ENCODE data around the gene CMBL. TPM values are rescaled to one million over a fixed set of nuclear protein-coding genes. Genes with fewer than 3 reads are reported as not detected.
A peak's percentile ranks its signal among the peaks of the same experiment; 100 is the strongest.
"Not testable (repeated sequence)": the region's sequence is repeated elsewhere in the genome, so short reads cannot be mapped to it uniquely, and the experiment has no call there.

The CMBL gene
- total RNA-seq, 1 experiment from 2014 or later: 11.4 TPM

- DNase-seq (ENCODE audit: low read depth): no peak
Measured at GRCh38 chr5:10257870-10258269, 49.8 kb downstream of the CMBL start.

GRCh38 chr5:10254686-10255085, 53.0 kb downstream of the CMBL start:
- no peak for DNase-seq (ENCODE audit: low read depth)

GRCh38 chr5:10253390-10253789, 54.3 kb downstream of the CMBL start:
- DNase-seq (ENCODE audit: low read depth): no peak

GRCh38 chr5:10251405-10251804, 56.3 kb downstream of the CMBL start:
- no peak for DNase-seq (ENCODE audit: low read depth)

GRCh38 chr5:10250806-10251276, 56.9 kb downstream of the CMBL start:
- peak; percentile 42 for DNase-seq (ENCODE audit: low read depth)

- peak; percentile 98 for DNase-seq (ENCODE audit: low read depth)
Measured at GRCh38 chr5:10249948-10250805, 57.5 kb downstream of the CMBL start, which contains the start of gene CCT5. CCT5 (plus strand) TSS chr5:10250280; CDS start chr5:10250341, 61 bp downstream.

GRCh38 chr5:10248378-10249260, 59.1 kb downstream of the CMBL start:
- DNase-seq (ENCODE audit: low read depth): no peak

DNA sequence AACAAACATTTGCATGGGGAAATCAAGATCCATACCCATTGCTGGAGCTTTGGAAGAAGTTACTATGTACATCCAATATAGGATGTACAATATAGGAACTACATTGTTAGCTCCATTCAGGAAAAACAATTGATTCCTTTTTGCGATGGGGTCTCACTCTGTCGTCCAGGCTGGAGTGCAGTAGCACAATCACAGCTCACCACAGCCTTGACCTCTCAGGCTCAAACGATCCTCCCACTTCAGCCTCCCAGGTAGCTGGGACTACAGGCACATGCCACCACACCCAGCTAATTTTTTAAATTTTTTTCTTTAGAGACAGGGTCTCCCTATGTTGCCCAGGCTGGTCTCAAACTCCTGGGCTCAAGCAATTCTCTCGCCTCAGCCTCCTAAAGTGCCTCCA, 60.5 kb downstream of the CMBL start:
- DNase-seq (ENCODE audit: low read depth): not testable (repeated sequence)

DNA sequence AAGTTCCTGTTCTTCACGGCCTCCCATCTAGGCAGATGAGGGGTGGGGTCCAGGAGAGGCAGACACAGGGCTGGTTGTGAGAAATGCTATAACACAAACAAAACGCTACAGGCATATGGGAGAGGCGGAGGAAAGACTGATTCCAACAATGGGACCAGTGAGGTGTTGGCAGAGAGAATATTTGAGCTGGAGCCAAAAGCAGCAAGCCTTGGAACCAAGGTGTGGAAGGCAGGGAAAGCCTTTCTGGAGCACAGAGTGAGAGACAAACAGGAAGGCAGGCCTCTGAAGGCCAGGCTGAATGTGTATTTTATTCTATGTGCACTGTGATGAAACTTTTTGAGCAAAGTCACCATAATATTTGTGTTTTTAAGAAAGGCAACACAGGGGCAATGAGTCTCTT, 60.9 kb downstream of the CMBL start:
- no peak for DNase-seq (ENCODE audit: low read depth)

DNA sequence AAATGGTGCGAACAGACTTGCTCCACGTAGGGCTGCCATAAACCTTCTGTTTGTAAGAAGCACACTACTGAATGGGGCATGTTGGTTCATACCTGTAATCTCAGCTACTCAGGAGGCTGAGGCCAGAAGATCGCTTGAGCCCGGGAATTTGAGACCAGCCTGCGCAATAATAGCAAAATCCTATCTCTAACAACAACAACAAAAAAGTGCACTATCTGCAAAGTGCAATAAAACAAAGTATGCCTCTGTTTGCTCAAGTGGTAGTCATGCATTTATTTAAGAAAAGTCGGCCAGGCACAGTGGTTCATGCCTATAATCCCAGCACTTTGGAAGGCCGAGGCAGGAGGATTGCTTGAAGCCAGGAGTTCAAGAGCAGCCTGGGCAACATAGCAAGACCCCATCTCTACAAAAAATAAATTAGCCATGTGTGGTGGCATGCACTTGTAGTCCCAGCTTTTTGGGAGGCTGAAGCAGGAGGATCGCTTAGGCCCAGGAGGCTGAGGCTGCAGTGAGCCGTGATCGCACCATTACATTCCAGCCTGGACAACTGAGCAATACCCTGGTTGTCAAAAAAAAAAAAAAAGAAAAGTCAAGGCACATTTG, 63.3 kb downstream of the CMBL start:
- DNase-seq (ENCODE audit: low read depth): no peak

DNA sequence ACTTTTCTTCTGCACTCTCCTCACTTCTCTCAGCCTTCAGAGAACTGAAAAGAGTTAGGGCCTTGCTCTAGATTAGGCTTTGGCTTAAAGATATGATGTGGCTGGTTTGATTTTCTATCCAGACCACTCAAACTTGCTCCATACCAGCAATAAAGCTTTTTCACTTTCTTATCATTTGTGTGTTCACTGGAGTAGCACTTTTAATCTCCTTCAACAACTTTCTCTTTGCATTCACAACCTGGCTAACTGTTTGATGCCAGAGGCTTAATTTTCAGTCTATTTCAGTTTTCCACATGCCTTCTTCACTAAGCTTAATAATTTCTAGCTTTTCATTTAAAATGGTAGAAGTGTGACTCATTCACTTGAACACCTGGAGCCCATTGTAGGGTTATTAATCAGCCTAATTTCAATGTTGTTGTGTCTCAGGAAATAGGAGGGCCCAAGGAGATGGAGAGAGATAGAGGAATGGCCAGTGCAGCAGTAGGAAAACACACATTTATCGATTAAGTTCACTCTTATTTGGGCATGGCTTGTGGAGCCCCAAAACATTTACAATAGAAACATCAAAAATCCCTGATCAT, 64.0 kb downstream of the CMBL start:
- DNase-seq (ENCODE audit: low read depth): no peak

DNA sequence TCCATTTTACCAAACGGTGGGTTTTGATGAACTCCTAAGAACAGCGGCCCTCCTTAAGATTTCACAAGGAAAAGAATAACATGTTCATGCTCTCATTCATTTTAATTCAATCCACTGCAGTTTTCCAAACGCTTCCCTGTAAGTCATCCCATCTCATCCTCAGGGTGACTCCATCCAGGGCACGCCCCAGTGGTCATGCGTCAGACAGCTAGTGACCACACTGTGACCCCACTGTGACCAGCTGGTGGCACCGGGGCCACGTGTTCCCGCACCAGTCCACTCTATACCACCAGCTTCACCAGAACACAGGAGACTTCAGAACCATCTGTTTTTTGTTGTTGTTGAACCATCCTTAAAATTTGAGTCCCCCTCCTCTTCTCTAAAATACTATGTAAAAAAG, 72.4 kb downstream of the CMBL start:
- DNase-seq (ENCODE audit: low read depth): peak; percentile 72

GRCh38 chr5:10233505-10233904, 74.2 kb downstream of the CMBL start:
- peak; percentile 87 for DNase-seq (ENCODE audit: low read depth)

DNA sequence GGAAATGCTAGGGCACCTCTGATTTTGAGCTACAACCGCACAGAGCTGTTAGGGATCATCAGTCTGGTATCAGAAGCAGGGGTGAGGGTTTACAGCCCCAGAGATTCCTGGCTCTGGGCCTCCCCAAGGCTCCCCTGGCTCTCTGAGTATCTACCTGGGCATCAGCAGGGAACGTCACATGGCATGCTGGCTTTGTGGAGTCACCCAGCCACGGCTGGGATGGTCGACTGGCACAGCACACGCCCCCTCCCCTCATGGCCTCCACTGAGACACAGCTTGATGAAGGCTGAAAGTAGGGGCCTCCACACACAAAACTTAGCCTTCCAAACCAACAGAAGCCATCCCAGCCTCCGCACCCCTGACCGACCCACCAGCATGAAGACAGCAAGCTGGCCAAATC, 74.7 kb downstream of the CMBL start:
- no peak for DNase-seq (ENCODE audit: low read depth)

DNA sequence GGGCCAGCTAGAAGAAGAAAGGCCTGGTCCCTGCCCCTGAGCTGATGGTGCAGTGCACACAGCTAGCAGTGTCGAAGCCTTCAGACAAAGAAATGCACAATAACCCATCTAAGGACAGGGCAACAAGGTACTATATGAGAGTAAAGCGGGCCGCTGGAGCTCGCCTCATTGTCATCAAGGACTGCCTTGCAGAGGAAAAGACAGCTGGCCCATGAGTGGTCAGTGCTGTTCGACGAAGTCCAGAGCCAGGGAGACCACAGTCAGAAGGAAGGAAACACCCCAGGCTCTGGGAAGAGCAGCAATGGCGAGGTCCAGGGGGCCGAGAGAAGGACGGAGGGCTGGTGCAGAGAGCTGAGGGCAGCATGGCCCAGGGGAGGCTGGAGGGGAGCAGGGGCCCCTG, 75.3 kb downstream of the CMBL start:
- no peak for DNase-seq (ENCODE audit: low read depth)

GRCh38 chr5:10229306-10230048, 78.2 kb downstream of the CMBL start:
- DNase-seq (ENCODE audit: low read depth): peak; percentile 64

- DNase-seq (ENCODE audit: low read depth): no peak
Measured at GRCh38 chr5:10228288-10228687, 79.4 kb downstream of the CMBL start.

Data from M059J (cell line).